Activated CD8-positive, alpha-beta memory T cell treated with anti-CD3 and anti-CD28 coated beads for 36 hours (primary cell): ENCODE measurements around the gene ST3GAL2. TPM values are rescaled to one million over a fixed set of nuclear protein-coding genes. Genes with fewer than 3 reads are reported as not detected.

Experiments used
- CTCF ChIA-PET: fragments of 350-600 bp; sonication (Branson Sonifier 250); formaldehyde crosslinking; loops from one replicate; lab custom pipeline; 2021; ENCODE audit warnings: antibody characterized with exemption; lab: Charles Lee
- POLR2A ChIA-PET: fragments of 350-600 bp; sonication (Branson Sonifier 250); formaldehyde crosslinking; loops from one replicate; lab custom pipeline; 2021; ENCODE audit warnings: antibody characterized with exemption; lab: Charles Lee
- total RNA-seq, 2 experiments: library from RNA; stranded (reverse); gene quantifications; one replicate each; pipeline ENCODE4 v1.2.3, GENCODE V29; 2021

The ST3GAL2 gene
- 10 to 100 TPM; 25.8 to 26.1 TPM for total RNA-seq

- ChIA-PET CTCF (interaction anchor here (1.3 to 2.4 kb wide), 2 partner anchors 13 to 38 kb away, joined by 3 to 9 read pairs; no protein-coding TSS in a partner anchor), POLR2A (interaction anchor here (0.5 to 2.1 kb wide), 4 partner anchors 20 to 86 kb away, joined by 3 to 8 read pairs (median 4); no protein-coding TSS in a partner anchor)
Observed at GRCh38 chr16:70438969-70439862, at the start of gene ST3GAL2. ST3GAL2 (minus strand) TSS chr16:70439100; CDS start chr16:70398530, 40,570 bp downstream.

DNA sequence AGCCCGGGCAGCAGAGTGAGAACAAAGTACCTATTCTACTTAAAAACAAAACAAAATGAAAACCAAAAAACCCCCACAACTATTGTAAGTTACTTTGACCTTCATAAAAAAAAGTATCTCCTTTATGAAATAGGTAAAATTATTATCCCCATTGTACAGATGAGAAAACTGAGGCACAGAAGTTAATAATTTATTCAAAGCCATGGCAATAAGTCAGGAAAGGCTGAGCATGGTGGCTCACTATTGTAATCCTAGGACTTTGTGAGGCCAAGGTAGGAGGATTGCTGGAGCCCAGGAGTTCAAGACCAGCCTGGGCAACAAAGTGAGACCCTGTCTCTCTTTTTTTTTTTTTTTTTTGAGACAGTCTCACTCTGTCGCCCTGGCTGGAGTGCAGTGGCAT lies 46.0 kb upstream of the ST3GAL2 start:
- CTCF ChIA-PET = interaction anchor here (0.6 kb wide), 1 partner anchor 105 kb away, joined by 4 read pairs; no protein-coding TSS in a partner anchor
- POLR2A ChIA-PET = interaction anchor here (0.6 kb wide), 1 partner anchor 125 kb away, joined by 4 read pairs; no protein-coding TSS in a partner anchor

DNA sequence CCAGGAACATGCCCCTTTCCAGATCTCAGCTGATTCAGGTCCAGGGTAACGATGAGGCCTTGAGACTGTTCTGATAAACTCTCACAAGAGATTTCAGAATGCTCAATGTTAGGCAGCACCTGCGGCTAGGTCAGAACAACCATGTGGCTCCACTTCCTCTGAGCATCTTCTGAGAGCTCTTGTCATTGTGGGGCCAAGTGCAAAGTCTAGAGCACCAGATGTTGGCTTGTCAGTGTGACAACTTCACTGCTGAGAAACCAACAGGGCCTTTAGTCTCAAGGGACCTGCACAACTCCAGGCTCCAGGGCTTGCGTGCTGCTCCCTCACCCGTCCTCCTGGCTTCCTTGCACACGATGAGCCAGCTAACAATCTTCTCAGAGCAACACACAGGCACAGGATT lies 44.5 kb upstream of the ST3GAL2 start:
- POLR2A ChIA-PET = no interaction called here
- CTCF ChIA-PET = interaction anchor here (1.0 kb wide), 1 partner anchor 12 kb away, joined by 5 read pairs; no protein-coding TSS in a partner anchor

DNA sequence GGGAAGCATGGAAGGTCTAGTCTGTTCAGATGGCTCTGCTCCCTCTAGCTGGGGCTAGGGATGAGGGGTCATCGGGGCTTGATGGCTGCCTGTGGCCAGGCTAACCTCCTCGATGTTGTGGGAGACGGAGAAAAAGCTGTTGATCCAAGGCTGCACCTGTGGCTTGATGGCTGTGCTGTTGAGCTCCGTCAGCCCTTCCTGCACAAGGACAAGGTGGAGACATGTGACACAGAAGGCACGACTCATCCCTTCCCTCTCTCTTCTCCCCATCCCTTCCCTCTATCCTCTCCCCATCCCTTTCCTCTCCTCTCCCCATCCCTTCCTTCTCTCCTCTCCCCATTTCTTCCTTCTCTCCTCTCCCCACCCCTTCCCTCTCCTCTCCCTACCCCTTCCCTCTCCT lies 43.7 kb upstream of the ST3GAL2 start:
- ChIA-PET POLR2A (no interaction called here), CTCF (no interaction called here)

- ChIA-PET POLR2A (no interaction called here), CTCF (no interaction called here)
Observed at GRCh38 chr16:70481929-70482536, 43.1 kb upstream of the ST3GAL2 start.

DNA sequence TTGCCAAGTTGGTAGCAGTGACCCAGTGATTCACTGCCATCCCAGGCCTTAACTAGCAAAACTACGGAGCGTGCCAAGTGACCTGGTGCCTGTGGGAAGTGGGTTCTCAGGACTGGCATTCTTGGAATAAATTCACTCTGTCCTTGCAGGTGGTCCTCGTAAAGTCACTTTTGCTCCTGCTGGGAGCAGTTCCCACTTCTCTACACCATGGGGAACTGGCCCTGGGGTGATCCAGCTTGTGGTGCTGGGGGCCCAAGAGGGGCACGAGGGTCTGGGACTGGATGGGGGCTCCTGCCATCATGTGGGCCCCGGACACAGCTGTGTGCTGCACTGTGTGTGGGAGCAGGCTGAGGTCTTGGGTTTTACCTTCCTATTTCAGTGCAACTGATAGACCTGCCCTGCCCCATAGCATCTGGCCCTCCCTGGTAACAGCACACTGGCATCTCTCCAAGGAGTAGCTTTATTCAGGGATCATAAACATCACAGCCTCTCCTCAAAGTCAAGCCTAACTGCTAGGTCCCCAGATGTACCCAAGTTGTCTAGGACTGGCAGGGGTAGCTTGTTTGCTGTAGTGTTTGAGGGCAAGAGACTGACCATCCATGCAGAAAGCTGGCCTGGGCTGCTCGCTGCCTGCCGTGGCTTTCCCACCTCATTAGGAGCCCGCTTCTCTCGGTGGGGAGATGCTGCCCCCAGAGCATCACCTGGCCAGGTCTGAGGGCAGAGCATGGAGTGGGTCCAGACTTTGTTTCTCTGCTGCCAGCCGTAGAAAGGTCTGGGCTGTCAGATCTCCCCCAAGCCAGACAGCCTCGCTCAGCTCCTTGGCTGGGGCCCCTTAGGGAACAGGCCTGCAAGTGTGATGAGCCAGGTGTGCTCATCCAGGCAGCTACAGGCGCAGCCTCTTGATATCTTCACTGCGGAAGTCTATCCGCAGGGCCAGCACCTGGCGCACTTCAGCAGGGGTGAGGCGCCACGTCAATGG lies 41.5 kb upstream of the ST3GAL2 start:
- ChIA-PET POLR2A (interaction anchor here (0.6 kb wide), 1 partner anchor 97 kb away, joined by 3 read pairs; no protein-coding TSS in a partner anchor), CTCF (no interaction called here)

DNA sequence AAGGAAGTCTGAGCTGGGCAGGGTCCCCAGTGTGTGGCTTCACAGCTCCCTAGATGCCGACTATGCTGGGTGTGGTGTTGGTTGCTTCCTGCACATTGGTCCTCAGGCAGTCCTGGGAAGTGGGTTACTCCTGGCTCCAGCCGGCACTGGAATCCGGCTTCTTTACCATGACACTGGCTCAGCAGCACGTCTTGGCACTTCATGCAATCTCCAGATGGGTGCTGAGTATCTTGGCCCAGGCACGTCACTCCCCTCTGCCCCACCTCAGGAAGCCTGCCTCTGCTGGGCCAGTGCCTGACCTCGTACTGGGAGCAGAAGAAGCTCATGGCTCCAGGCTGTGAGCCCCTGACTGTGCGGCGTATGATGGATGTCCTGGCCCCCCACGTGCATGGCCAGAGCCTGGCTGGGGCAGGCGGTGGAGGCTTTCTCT lies 40.0 kb upstream of the ST3GAL2 start:
- ChIA-PET CTCF (interaction anchor here (2.8 kb wide), 1 partner anchor 40 kb away, joined by 9 read pairs; the partner anchor contains the start of gene ST3GAL2), POLR2A (no interaction called here)

- ChIA-PET CTCF (interaction anchor here (0.5 to 2.8 kb wide), 2 partner anchors 13 to 40 kb away, joined by 6 to 9 read pairs; partner anchors contain the start of gene ST3GAL2), POLR2A (interaction anchor here (0.6 kb wide), 1 partner anchor 185 kb away, joined by 3 read pairs; no protein-coding TSS in a partner anchor)
Observed at GRCh38 chr16:70478169-70478568, 39.3 kb upstream of the ST3GAL2 start.

DNA sequence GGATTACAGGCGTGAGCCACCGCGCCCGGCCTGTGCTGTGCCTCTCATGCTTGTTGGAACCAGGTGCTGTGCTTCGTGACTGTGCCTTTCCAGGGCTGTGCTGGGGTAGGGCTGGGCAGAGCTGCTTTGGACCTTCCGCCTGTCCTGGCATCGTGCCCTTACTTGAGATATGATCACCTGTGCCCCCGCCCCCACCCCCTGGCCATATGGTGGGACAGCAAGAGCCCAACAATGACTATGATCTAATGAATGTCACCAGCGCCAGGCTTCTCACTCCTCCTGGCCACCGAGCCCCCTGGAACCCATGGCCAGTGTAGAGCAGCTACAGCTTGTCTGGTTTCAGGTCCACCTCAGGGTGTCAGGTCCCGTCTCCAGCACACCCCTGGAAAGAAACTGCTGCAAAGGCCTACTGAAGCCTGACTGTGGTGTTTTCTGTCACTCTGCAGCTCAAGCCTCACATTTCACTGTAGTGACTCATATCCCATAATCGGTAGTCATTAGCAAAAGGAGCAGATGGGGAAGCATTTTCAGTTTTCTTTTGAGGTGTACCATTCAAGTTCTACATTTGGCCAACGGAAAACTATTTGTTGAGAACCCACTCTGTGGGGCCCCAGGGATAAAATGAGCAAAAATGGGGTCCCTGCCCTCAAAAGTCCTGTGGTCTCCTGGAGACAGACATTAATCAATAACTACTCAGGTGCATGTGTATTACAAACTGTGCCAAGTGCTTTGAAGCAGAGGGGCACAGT lies 37.5 kb upstream of the ST3GAL2 start:
- ChIA-PET CTCF (interaction anchor here (0.7 to 2.8 kb wide), 3 partner anchors 20 to 48 kb away, joined by 3 to 9 read pairs (median 4); partner anchors contain the start of gene ST3GAL2), POLR2A (interaction anchor here (0.6 to 1.2 kb wide), 5 partner anchors 46 to 228 kb away, joined by 3 to 6 read pairs (median 5); partner anchors contain the start of gene COG4)

DNA sequence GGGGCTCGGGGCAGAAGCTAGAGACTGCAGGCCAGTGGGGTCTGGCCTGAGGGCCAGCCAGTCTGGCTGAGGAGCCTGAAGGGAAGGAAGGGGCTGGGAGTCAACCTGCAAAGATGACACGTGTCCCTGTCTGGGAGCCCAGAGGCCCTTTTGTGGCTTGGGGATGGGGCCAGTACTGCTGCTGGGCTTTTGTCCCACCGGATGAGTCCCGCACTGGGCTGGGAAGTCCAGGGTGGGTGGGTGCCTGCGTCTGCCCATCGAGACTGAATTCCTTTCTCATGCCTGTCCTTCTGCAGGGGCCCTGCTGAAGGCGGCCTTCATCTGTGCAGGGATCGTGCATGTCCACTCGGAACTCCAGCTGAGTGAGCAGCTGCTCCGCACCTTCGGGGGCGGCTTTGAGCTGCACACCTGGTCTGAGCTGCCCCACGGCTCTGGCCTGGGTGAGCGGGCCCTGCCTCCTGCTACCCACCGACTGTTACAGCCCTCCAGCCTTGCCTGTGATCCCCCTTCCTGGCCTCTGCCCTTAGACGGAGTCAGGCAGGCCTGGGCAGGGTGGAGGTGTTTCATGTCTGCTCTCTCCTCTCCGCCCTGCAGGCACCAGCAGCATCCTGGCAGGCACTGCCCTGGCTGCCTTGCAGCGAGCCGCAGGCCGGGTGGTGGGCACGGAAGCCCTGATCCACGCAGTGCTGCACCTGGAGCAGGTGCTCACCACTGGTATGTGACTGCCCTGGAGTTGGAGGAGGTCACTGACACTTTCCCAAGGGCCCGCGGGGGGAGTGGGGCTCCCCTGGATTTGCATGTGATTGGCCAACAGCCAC lies 36.4 kb upstream of the ST3GAL2 start:
- ChIA-PET POLR2A (no interaction called here), CTCF (interaction anchor here (0.6 to 1.4 kb wide), 2 partner anchors 20 to 66 kb away, joined by 3 read pairs; no protein-coding TSS in a partner anchor)

DNA sequence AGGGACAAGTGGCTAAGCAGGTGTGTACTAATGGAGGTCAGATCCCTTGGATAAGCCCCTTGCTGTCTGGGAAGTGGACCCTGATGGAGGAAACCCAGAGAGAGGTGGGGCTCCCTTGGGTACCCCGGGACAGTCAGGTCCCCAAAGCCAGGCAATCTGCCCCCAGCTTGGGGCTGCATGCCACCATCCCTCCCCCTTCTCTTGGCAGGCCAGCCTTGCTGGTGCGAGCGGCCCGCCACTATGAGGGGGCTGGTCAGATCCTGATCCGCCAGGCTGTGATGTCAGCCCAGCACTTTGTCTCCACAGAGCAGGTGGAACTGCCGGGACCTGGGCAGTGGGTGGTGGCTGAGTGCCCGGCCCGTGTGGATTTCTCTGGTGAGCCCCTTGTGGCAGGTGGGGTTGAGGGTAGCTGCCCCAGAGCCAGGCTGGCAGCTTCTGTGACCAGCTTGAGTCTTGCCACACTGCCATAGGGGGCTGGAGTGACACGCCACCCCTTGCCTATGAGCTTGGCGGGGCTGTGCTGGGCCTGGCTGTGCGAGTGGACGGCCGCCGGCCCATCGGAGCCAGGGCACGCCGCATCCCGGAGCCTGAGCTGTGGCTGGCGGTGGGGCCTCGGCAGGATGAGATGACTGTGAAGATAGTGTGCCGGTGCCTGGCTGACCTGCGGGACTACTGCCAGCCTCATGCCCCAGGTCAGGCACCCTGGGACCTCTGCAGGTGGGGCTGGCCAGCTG lies 35.6 kb upstream of the ST3GAL2 start:
- CTCF ChIA-PET = interaction anchor here (0.6 to 1.4 kb wide), 3 partner anchors 19 to 65 kb away, joined by 3 read pairs; no protein-coding TSS in a partner anchor

GRCh38 chr16:70473446-70474319 lies 34.8 kb upstream of the ST3GAL2 start:
- ChIA-PET POLR2A (no interaction called here), CTCF (interaction anchor here (1.0 to 1.4 kb wide), 2 partner anchors 18 to 22 kb away, joined by 3 read pairs; no protein-coding TSS in a partner anchor)

More for the DNA sequence above, 35.6 kb upstream of the ST3GAL2 start:
- POLR2A ChIA-PET = no interaction called here

DNA sequence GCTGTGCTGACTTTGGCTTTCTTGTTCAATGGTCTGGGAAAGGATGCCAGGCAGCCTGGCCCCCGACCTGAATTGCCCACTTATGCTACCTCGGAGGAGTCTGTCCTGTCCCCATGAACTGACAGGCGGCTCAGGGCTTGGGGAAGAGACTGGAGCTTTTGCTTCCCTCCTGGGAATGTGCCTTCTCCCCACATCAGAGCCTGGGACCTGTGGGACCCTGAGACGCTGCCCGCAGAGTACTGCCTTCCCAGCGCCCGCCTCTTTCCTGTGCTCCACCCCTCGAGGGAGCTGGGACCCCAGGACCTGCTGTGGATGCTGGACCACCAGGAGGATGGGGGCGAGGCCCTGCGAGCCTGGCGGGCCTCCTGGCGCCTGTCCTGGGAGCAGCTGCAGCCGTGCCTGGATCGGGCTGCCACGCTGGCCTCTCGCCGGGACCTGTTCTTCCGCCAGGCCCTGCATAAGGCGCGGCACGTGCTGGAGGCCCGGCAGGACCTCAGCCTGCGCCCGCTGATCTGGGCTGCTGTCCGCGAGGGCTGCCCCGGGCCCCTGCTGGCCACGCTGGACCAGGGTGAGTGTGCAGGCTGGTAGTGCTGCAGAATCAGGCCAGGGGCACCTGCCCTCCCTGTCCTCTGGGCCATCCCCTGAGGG lies 34.0 kb upstream of the ST3GAL2 start:
- POLR2A ChIA-PET = no interaction called here
- CTCF ChIA-PET = interaction anchor here (1.7 kb wide), 1 partner anchor 11 kb away, joined by 5 read pairs; no protein-coding TSS in a partner anchor

DNA sequence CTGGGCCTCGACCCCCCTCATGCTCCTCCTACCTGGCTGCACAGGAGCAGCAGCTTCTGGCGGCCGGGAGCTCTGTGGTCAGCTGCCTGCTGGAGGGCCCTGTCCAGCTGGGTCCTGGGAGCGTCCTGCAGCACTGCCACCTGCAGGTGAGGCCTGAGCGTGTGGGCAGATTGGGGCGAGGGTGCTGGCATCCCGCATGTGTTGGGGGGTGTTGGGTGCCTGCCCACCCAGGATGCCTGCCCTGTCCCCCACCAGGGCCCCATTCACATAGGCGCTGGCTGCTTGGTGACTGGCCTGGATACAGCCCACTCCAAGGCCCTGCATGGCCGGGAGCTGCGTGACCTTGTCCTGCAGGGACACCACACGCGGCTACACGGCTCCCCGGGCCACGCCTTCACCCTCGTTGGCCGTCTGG lies 32.0 kb upstream of the ST3GAL2 start:
- POLR2A ChIA-PET = no interaction called here
- CTCF ChIA-PET = interaction anchor here (1.7 kb wide), 1 partner anchor 13 kb away, joined by 5 read pairs; no protein-coding TSS in a partner anchor
